Measurements from ENCODE around the gene ITIH4.

ITIH4 gene

DNA sequence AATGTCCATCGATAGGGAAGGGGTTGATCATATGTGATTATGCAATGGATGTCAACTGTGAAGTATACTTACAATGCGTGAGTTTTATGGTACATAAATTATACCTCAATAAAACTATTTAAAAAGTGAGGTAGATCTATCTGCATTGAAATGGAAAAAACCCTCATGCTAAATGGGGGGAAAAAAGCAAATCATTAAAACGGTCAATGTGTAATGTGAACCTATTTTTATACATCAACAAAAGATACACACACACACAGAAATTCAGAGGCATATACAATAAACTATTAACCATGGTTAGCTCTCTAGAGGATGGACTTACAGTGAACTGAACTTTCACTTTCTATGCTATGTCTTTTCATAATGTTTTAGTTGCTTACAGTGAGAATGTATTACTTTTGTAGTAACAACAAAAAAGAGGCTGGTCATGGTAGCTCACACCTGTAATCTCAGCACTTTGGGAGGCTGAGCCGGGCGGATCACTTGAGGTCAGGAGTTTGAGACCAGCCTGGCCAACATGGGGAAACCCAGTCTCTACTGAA is 43.8 kb upstream of the ITIH4 start:
- peaks cover 0 to 9% (median 7%) of the 10 kb centered on the region in 4 experiments for H3K4me1 ChIP-seq (ENCODE audit: control extremely low read depth in 1 of 4, control insufficient read depth in 4 of 4, insufficient read depth in 4 of 4, low read length in 3 of 4)
- no peaks in the 10 kb centered on the region for H3K9me3 ChIP-seq (ENCODE audit: control extremely low read depth in 1 of 5, control insufficient read depth in 4 of 5, insufficient read depth in 2 of 5, low read depth in 1 of 5, low read length in 4 of 5)
- POLR2A ChIA-PET: interaction anchor here (0.7 kb wide), 1 partner anchor 59 kb away, joined by 4 read pairs; no protein-coding TSS in a partner anchor
- H3K36me3 ChIP-seq (ENCODE audit: control insufficient read depth in 4 of 4, insufficient read depth in 4 of 4, low read length in 3 of 4): peaks cover 0 to 14% (median 1%) of the 10 kb centered on the region in 4 experiments
- H3K27me3 ChIP-seq (replicated peaks in 2 of 5; ENCODE audit: control insufficient read depth in 4 of 5, insufficient read depth in 5 of 5, low read length in 4 of 5): no peaks in the 10 kb centered on the region
- WGBS (ENCODE audit: insufficient coverage): 75% methylated on average over 2 of the region's 5 CpGs
- no peak overlapping the region for H3K4me3 ChIP-seq (ENCODE audit: control insufficient read depth in 1 of 7, extremely low read depth in 1 of 7, insufficient read depth in 4 of 7, low read depth in 2 of 7, low read length in 6 of 7)
- DNase-seq: no peak
- H3K27ac ChIP-seq (ENCODE audit: insufficient read depth in 1 of 2, low read depth in 1 of 2, low read length in 2 of 2, poor library complexity in 1 of 2, severe bottlenecking in 2 of 2): no peak overlapping the region
- CTCF ChIA-PET: interaction anchor here (1.0 to 1.3 kb wide), 2 partner anchors 19 to 58 kb away, joined by 3 read pairs; no protein-coding TSS in a partner anchor

DNA sequence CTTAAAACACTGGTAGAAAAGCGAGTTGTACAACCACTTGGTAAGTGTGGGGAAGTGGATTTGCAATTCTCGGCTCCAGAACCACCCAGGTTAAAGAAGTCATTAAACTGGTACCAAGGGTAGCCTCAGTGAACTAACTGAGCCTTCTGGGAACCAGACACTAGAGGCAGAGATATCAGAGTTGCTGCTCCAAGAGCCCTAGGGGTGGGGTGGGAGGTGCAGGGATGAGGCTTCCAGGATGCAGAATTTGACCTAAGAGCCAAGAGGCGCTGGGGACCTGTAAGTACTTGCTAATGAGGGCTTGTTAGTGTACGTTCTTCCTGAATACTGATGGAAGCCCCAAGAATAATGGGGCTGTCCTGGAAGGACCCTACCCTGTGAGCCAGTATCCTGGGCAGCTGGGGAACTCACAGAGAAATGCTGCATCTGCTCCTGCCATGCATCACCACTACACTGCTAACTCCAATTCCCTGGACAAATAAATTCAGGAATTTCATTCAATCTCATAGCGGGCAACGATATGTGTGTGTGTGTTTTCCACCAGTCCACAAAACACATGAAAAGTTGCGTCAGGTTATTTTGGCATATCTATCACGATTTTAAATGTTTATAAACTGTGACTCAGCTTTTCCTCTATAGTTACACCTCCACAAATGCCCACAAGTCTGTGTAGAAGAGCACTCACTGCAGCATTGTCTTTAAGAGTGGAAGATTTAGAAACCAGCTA is 43.1 kb upstream of the ITIH4 start:
- WGBS (ENCODE audit: insufficient coverage): 93% methylated on average over 6 of the region's 8 CpGs
- H3K27ac ChIP-seq (ENCODE audit: insufficient read depth in 1 of 2, low read depth in 1 of 2, low read length in 2 of 2, poor library complexity in 1 of 2, severe bottlenecking in 2 of 2): no peak overlapping the region
- H3K9me3 ChIP-seq (ENCODE audit: control extremely low read depth in 1 of 5, control insufficient read depth in 4 of 5, insufficient read depth in 2 of 5, low read depth in 1 of 5, low read length in 4 of 5): no peaks in the 10 kb centered on the region
- no peaks in the 10 kb centered on the region for H3K27me3 ChIP-seq (replicated peaks in 2 of 5; ENCODE audit: control insufficient read depth in 4 of 5, insufficient read depth in 5 of 5, low read length in 4 of 5)
- peaks cover 0 to 9% (median 0%) of the 10 kb centered on the region in 4 experiments for H3K36me3 ChIP-seq (ENCODE audit: control insufficient read depth in 4 of 4, insufficient read depth in 4 of 4, low read length in 3 of 4)
- DNase-seq: peak in 1 of 3 donors; percentile 21
- H3K4me1 ChIP-seq (ENCODE audit: control extremely low read depth in 1 of 4, control insufficient read depth in 4 of 4, insufficient read depth in 4 of 4, low read length in 3 of 4): peaks cover 0 to 9% (median 7%) of the 10 kb centered on the region in 4 experiments
- no peak overlapping the region for H3K4me3 ChIP-seq (ENCODE audit: control insufficient read depth in 1 of 7, extremely low read depth in 1 of 7, insufficient read depth in 4 of 7, low read depth in 2 of 7, low read length in 6 of 7)
- ChIA-PET CTCF (interaction anchor here (1.0 to 1.3 kb wide), 2 partner anchors 19 to 58 kb away, joined by 3 read pairs; no protein-coding TSS in a partner anchor), POLR2A (no interaction called here)

DNA sequence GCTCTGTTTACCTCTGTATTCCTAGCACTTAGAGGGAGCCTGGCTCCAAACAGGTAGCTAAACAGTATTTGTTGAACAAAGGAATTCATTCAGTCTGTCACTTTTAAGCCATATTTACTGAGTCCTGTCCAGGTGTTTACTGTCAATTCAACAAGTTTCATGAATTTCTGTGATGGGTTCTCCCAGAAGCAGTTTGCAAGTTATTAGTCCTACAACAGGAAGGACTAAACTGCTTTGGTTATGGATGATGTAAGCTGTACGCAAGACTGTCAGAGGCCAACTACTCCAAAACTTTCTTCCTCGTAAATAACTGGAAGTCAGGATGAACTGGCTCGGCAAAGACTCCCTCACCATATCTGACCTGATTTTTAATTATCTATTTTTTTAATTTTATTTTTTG is 41.8 kb upstream of the ITIH4 start:
- peaks cover 0 to 2% (median 0%) of the 10 kb centered on the region in 4 experiments for H3K36me3 ChIP-seq (ENCODE audit: control insufficient read depth in 4 of 4, insufficient read depth in 4 of 4, low read length in 3 of 4)
- POLR2A ChIA-PET: no interaction called here
- H3K9me3 ChIP-seq (ENCODE audit: control extremely low read depth in 1 of 5, control insufficient read depth in 4 of 5, insufficient read depth in 2 of 5, low read depth in 1 of 5, low read length in 4 of 5): no peaks in the 10 kb centered on the region
- H3K4me1 ChIP-seq (ENCODE audit: control extremely low read depth in 1 of 4, control insufficient read depth in 4 of 4, insufficient read depth in 4 of 4, low read length in 3 of 4): peaks cover 0 to 9% (median 7%) of the 10 kb centered on the region in 4 experiments
- H3K4me3 ChIP-seq (ENCODE audit: control insufficient read depth in 1 of 7, extremely low read depth in 1 of 7, insufficient read depth in 4 of 7, low read depth in 2 of 7, low read length in 6 of 7): no peak overlapping the region
- DNase-seq: no peak
- no CpG with 5 or more reads among the region's 3 CpGs for WGBS (ENCODE audit: insufficient coverage)
- H3K27me3 ChIP-seq (replicated peaks in 2 of 5; ENCODE audit: control insufficient read depth in 4 of 5, insufficient read depth in 5 of 5, low read length in 4 of 5): no peaks in the 10 kb centered on the region
- no peak overlapping the region for H3K27ac ChIP-seq (ENCODE audit: insufficient read depth in 1 of 2, low read depth in 1 of 2, low read length in 2 of 2, poor library complexity in 1 of 2, severe bottlenecking in 2 of 2)
- CTCF ChIA-PET: interaction anchor here (0.7 kb wide), 1 partner anchor 21 kb away, joined by 3 read pairs; no protein-coding TSS in a partner anchor

DNA sequence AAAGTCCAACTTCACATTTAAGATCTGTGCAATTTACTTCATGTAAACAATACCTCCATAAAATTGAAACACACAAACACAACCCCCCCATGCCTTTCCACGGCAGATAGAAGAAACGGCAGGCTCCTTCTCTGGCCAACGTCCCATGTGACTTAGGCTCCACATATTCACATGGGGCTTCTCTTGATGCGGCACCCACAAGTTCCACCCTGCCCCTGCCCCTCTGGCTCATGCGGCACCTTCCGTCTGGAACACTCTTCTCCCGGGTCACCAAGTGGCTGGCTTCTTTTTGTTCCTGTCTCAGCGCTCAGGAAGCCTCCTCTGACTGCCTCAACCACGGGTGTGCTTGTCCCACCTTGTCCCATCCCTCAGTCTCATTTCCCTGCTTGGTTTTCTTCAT is 41.3 kb upstream of the ITIH4 start:
- DNase-seq: no peak
- Histone ChIP-seq H3K4me3 (ENCODE audit: control insufficient read depth in 1 of 7, extremely low read depth in 1 of 7, insufficient read depth in 4 of 7, low read depth in 2 of 7, low read length in 6 of 7) (no peak overlapping the region), H3K27ac (ENCODE audit: insufficient read depth in 1 of 2, low read depth in 1 of 2, low read length in 2 of 2, poor library complexity in 1 of 2, severe bottlenecking in 2 of 2) (no peak overlapping the region), H3K36me3 (ENCODE audit: control insufficient read depth in 4 of 4, insufficient read depth in 4 of 4, low read length in 3 of 4) (no peaks in the 10 kb centered on the region), H3K27me3 (replicated peaks in 2 of 5; ENCODE audit: control insufficient read depth in 4 of 5, insufficient read depth in 5 of 5, low read length in 4 of 5) (no peaks in the 10 kb centered on the region), H3K9me3 (ENCODE audit: control extremely low read depth in 1 of 5, control insufficient read depth in 4 of 5, insufficient read depth in 2 of 5, low read depth in 1 of 5, low read length in 4 of 5) (no peaks in the 10 kb centered on the region), H3K4me1 (ENCODE audit: control extremely low read depth in 1 of 4, control insufficient read depth in 4 of 4, insufficient read depth in 4 of 4, low read length in 3 of 4) (peaks cover 0 to 9% (median 7%) of the 10 kb centered on the region in 4 experiments)
- ChIA-PET POLR2A (no interaction called here), CTCF (interaction anchor here (0.7 to 1.2 kb wide), 2 partner anchors 21 to 51 kb away, joined by 3 read pairs; no protein-coding TSS in a partner anchor)
- 95% methylated on average over 9 of the region's 9 CpGs for WGBS (ENCODE audit: insufficient coverage)

DNA sequence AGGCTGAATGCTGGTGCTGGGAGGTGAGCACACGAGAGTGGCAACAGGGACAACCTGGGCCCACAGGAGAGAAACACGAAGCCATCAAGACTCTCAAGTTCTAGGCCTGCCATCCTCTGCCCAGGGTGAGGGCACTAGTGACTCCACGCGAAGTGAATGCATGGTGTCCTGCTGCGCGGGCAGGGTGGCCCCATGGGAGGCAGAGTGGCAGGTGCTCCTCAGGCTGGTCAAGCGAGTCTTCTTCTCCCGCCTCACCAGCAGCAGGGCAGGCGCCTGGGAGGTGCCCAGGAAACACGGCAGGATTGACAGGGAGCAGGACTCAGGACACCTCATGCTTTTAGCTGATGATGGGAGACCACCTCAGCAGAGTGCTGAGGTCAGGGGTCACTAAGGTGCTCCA is 40.0 kb upstream of the ITIH4 start:
- Histone ChIP-seq H3K36me3 (ENCODE audit: control insufficient read depth in 4 of 4, insufficient read depth in 4 of 4, low read length in 3 of 4) (peaks cover 0 to 5% (median 0%) of the 10 kb centered on the region in 4 experiments), H3K4me3 (ENCODE audit: control insufficient read depth in 1 of 7, extremely low read depth in 1 of 7, insufficient read depth in 4 of 7, low read depth in 2 of 7, low read length in 6 of 7) (no peak overlapping the region), H3K4me1 (ENCODE audit: control extremely low read depth in 1 of 4, control insufficient read depth in 4 of 4, insufficient read depth in 4 of 4, low read length in 3 of 4) (peaks cover 0 to 9% (median 7%) of the 10 kb centered on the region in 4 experiments), H3K27ac (ENCODE audit: insufficient read depth in 1 of 2, low read depth in 1 of 2, low read length in 2 of 2, poor library complexity in 1 of 2, severe bottlenecking in 2 of 2) (no peak overlapping the region), H3K27me3 (replicated peaks in 2 of 5; ENCODE audit: control insufficient read depth in 4 of 5, insufficient read depth in 5 of 5, low read length in 4 of 5) (no peaks in the 10 kb centered on the region), H3K9me3 (ENCODE audit: control extremely low read depth in 1 of 5, control insufficient read depth in 4 of 5, insufficient read depth in 2 of 5, low read depth in 1 of 5, low read length in 4 of 5) (peaks cover 0 to 7% (median 0%) of the 10 kb centered on the region in 5 experiments)
- DNase-seq: no peak
- ChIA-PET POLR2A (no interaction called here), CTCF (interaction anchor here (1.5 kb wide), 2 partner anchors 9 to 18 kb away, joined by 4 to 7 read pairs; no protein-coding TSS in a partner anchor)
- 100% methylated on average over 10 of the region's 10 CpGs for WGBS (ENCODE audit: insufficient coverage)

DNA sequence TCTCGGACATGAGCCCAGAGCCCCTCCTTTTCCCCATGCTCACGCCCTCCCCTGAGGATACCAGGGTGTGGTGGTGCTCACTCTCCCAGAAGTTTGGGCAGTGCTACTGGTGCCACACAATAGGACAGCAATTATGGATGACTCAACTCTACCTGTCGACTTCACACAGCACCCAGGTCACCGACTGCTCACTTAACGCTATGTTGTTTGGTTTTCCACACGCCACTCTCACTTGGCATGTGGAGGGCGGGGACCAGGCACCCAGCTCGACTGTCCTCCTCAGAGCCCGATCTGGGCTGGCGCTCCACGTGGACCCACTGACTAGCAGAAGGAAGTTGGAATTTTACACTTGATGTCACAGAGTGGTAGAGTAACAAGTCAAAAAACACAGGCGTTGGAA is 36.0 kb upstream of the ITIH4 start:
- H3K4me1 ChIP-seq (ENCODE audit: control extremely low read depth in 1 of 4, control insufficient read depth in 4 of 4, insufficient read depth in 4 of 4, low read length in 3 of 4): peaks cover 0 to 9% (median 7%) of the 10 kb centered on the region in 4 experiments
- no peak for DNase-seq
- H3K36me3 ChIP-seq (ENCODE audit: control insufficient read depth in 4 of 4, insufficient read depth in 4 of 4, low read length in 3 of 4): peaks cover 0 to 5% (median under 1%) of the 10 kb centered on the region in 4 experiments
- POLR2A ChIA-PET: no interaction called here
- H3K27ac ChIP-seq (ENCODE audit: insufficient read depth in 1 of 2, low read depth in 1 of 2, low read length in 2 of 2, poor library complexity in 1 of 2, severe bottlenecking in 2 of 2): no peak overlapping the region
- WGBS (ENCODE audit: insufficient coverage): 99% methylated on average over 10 of the region's 12 CpGs
- CTCF ChIA-PET: no interaction called here
- H3K9me3 ChIP-seq (ENCODE audit: control extremely low read depth in 1 of 5, control insufficient read depth in 4 of 5, insufficient read depth in 2 of 5, low read depth in 1 of 5, low read length in 4 of 5): peaks cover 0 to 14% (median 8%) of the 10 kb centered on the region in 5 experiments
- no peaks in the 10 kb centered on the region for H3K27me3 ChIP-seq (replicated peaks in 2 of 5; ENCODE audit: control insufficient read depth in 4 of 5, insufficient read depth in 5 of 5, low read length in 4 of 5)
- H3K4me3 ChIP-seq (ENCODE audit: control insufficient read depth in 1 of 7, extremely low read depth in 1 of 7, insufficient read depth in 4 of 7, low read depth in 2 of 7, low read length in 6 of 7): no peak overlapping the region

DNA sequence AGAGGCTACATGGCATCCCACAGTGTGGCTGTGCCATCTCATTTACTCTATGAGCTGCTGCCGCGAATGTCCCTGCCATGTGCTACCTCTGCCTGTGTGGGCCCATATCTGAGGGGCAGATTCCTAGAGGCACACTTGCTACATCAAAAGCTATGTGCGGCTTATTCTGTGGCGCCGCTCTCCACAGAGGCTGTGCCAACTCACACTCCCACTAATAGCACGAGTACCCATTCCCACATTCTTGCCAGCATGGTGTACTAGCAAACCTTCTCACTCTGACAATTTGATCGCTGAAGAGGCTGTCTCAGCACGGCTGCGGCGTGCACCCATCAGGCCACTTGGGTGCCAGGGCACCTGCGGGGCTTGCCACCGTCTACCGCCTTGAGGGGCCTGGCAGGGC is 35.5 kb upstream of the ITIH4 start:
- CTCF ChIA-PET: no interaction called here
- H3K9me3 ChIP-seq (ENCODE audit: control extremely low read depth in 1 of 5, control insufficient read depth in 4 of 5, insufficient read depth in 2 of 5, low read depth in 1 of 5, low read length in 4 of 5): peaks cover 0 to 14% (median 8%) of the 10 kb centered on the region in 5 experiments
- H3K27me3 ChIP-seq (replicated peaks in 2 of 5; ENCODE audit: control insufficient read depth in 4 of 5, insufficient read depth in 5 of 5, low read length in 4 of 5): no peaks in the 10 kb centered on the region
- POLR2A ChIA-PET: no interaction called here
- no peak overlapping the region for H3K4me3 ChIP-seq (ENCODE audit: control insufficient read depth in 1 of 7, extremely low read depth in 1 of 7, insufficient read depth in 4 of 7, low read depth in 2 of 7, low read length in 6 of 7)
- H3K27ac ChIP-seq (ENCODE audit: insufficient read depth in 1 of 2, low read depth in 1 of 2, low read length in 2 of 2, poor library complexity in 1 of 2, severe bottlenecking in 2 of 2): no peak overlapping the region
- 96% methylated on average over 11 of the region's 13 CpGs for WGBS (ENCODE audit: insufficient coverage)
- no peak for DNase-seq
- peaks cover 0 to 9% (median 7%) of the 10 kb centered on the region in 4 experiments for H3K4me1 ChIP-seq (ENCODE audit: control extremely low read depth in 1 of 4, control insufficient read depth in 4 of 4, insufficient read depth in 4 of 4, low read length in 3 of 4)
- H3K36me3 ChIP-seq (ENCODE audit: control insufficient read depth in 4 of 4, insufficient read depth in 4 of 4, low read length in 3 of 4): peaks cover 0 to 6% (median under 1%) of the 10 kb centered on the region in 4 experiments

Data from common myeloid progenitor, CD34-positive (primary cell).